IMR-90 (cell line): ENCODE measurements around the gene TGFBI. TPM values are rescaled to one million over a fixed set of nuclear protein-coding genes. Genes with fewer than 3 reads are reported as not detected.

ENCODE experiments used
- ATAC-seq: fragments of 200-7000 bp; cut with Tn5 transposase; 2 replicates; pipeline ENCODE4 v1.9.1; 2020; ENCODE audit warnings: low read depth, mild to moderate bottlenecking, moderate library complexity
- BruUV-seq: library from RNA; stranded (reverse); fragments of 400-500 nt; replicated peaks from 2 replicates; lab custom pipeline; 2021; lab: Mats Ljungman, UMichigan
- CTCF ChIA-PET: fragments of 300-600 bp; formaldehyde crosslinking; extraction: SDS; loops from one replicate; lab custom pipeline; 2021; ENCODE audit warnings: antibody characterized with exemption; lab: Yijun Ruan, JAX
- POLR2A ChIA-PET: fragments of 300-600 bp; sonication (Branson Sonifier 250); formaldehyde crosslinking; loops from one replicate; lab custom pipeline; 2022; ENCODE audit warnings: antibody characterized with exemption; ENCODE audit not compliant: unreplicated experiment; lab: Charles Lee
- DNase-seq: peaks from one replicate; pipeline ENCODE4 v3.0.0; 2013
- H2AFZ ChIP-seq: replicated peaks from 2 replicates; pipeline ENCODE3; 2013; ENCODE audit warnings: low read length, mild to moderate bottlenecking; ENCODE audit not compliant: poor library complexity
- H2AK5ac ChIP-seq: 2 replicates; pipeline ENCODE4 v1.6.1; 2013; ENCODE audit warnings: low read depth, low read length, inconsistent platforms
- H2AK9ac ChIP-seq: replicated peaks from 2 replicates; pipeline ENCODE3; 2013; ENCODE audit warnings: mild to moderate bottlenecking, low read depth, low read length, moderate library complexity; ENCODE audit not compliant: poor library complexity
- H2BK120ac ChIP-seq: 2 replicates; pipeline ENCODE4 v1.6.1; 2013; ENCODE audit warnings: low read depth, low read length, inconsistent platforms
- H2BK15ac ChIP-seq: 3 replicates; pipeline ENCODE4 v1.6.1; 2013; ENCODE audit warnings: low read depth, low read length, inconsistent platforms
- H2BK20ac ChIP-seq: 2 replicates; pipeline ENCODE4 v1.6.1; 2013; ENCODE audit warnings: low read depth, mild to moderate bottlenecking, inconsistent platforms, low read length, moderate library complexity
- H2BK5ac ChIP-seq: 2 replicates; pipeline ENCODE4 v1.6.1; 2013; ENCODE audit warnings: mild to moderate bottlenecking, low read depth, low read length, inconsistent platforms; ENCODE audit not compliant: poor library complexity, severe bottlenecking
- H3K14ac ChIP-seq: replicated peaks from 2 replicates; pipeline ENCODE4 v1.6.1; 2013; ENCODE audit warnings: low read depth, low read length, inconsistent platforms
- H3K18ac ChIP-seq: 2 replicates; pipeline ENCODE4 v1.6.1; 2013; ENCODE audit warnings: low read depth, low read length, control low read depth
- H3K23ac ChIP-seq: 2 replicates; pipeline ENCODE4 v1.6.1; 2013; ENCODE audit warnings: low read depth, low read length, inconsistent platforms
- H3K27ac ChIP-seq: 2 replicates; pipeline ENCODE4 v1.5.1; 2013; ENCODE audit warnings: mild to moderate bottlenecking, control low read depth, low read length; ENCODE audit not compliant: insufficient read depth
- H3K27me3 ChIP-seq: 2 replicates; pipeline ENCODE4 v1.6.1; 2013; ENCODE audit warnings: low read length; ENCODE audit not compliant: control insufficient read depth, insufficient read depth
- H3K36me3 ChIP-seq: 2 replicates; pipeline ENCODE4 v1.6.1; 2013; ENCODE audit warnings: low read length, mixed read lengths; ENCODE audit not compliant: control insufficient read depth, insufficient read depth
- H3K4ac ChIP-seq: 2 replicates; pipeline ENCODE4 v1.6.1; 2013; ENCODE audit warnings: low read depth, low read length, inconsistent platforms
- H3K4me1 ChIP-seq: 2 replicates; pipeline ENCODE4 v1.6.1; 2013; ENCODE audit warnings: low read length, mixed read lengths; ENCODE audit not compliant: control insufficient read depth, insufficient read depth
- H3K4me2 ChIP-seq: 2 replicates; pipeline ENCODE4 v1.6.1; 2013; ENCODE audit warnings: low read depth, mild to moderate bottlenecking, control low read depth, low read length, moderate library complexity
- H3K4me3 ChIP-seq: 2 replicates; pipeline ENCODE4 v1.5.1; 2013; ENCODE audit warnings: low read depth, mild to moderate bottlenecking, control low read depth, low read length, moderate library complexity; ENCODE audit not compliant: insufficient read depth
- H3K56ac ChIP-seq: 2 replicates; pipeline ENCODE4 v1.6.1; 2013; ENCODE audit warnings: low read length, inconsistent platforms; ENCODE audit not compliant: insufficient read depth; ENCODE audit errors: extremely low read depth
- H3K79me1 ChIP-seq, 2 experiments: 2 replicates each; pipeline ENCODE4 v1.6.1; 2013; ENCODE audit warnings: low read length in 2 of 2, inconsistent platforms in 1 of 2, low read depth in 1 of 2
- H3K9ac ChIP-seq: 2 replicates; pipeline ENCODE4 v1.6.1; 2013; ENCODE audit warnings: low read depth, low read length, control low read depth
- H3K9me1 ChIP-seq: 2 replicates; pipeline ENCODE4 v1.6.1; 2013; ENCODE audit warnings: low read length, inconsistent platforms; ENCODE audit not compliant: insufficient read depth
- H3K9me3 ChIP-seq: 2 replicates; pipeline ENCODE4 v1.6.1; 2013; ENCODE audit warnings: low read length; ENCODE audit not compliant: control insufficient read depth, insufficient read depth
- H4K20me1 ChIP-seq: 2 replicates; pipeline ENCODE4 v1.6.1; 2013; ENCODE audit warnings: low read length, inconsistent platforms; ENCODE audit not compliant: insufficient read depth
- H4K5ac ChIP-seq: 2 replicates; pipeline ENCODE4 v1.6.1; 2013; ENCODE audit warnings: mild to moderate bottlenecking, low read depth, low read length, control low read depth
- H4K8ac ChIP-seq, 2 experiments: 2 replicates each; pipeline ENCODE4 v1.6.1; 2013; ENCODE audit warnings: low read depth in 2 of 2, low read length in 2 of 2, control low read depth in 1 of 2, inconsistent platforms in 1 of 2
- H4K91ac ChIP-seq: 2 replicates; pipeline ENCODE4 v1.6.1; 2013; ENCODE audit warnings: low read depth, low read length, inconsistent platforms; ENCODE audit not compliant: insufficient read depth
- BHLHE40 ChIP-seq: fragments of 150-350 bp; IDR thresholded peaks from 2 replicates; pipeline ENCODE4 v1.6.1; 2016; ENCODE audit warnings: mild to moderate bottlenecking, low read depth, low read length
- MAFK ChIP-seq: IDR thresholded peaks from 2 replicates; pipeline ENCODE4 v1.6.1; 2012; ENCODE audit warnings: low read depth, low read length, improper control_type of control experiment
- MAZ ChIP-seq: IDR thresholded peaks from 2 replicates; pipeline ENCODE4 v1.6.1; 2012; ENCODE audit warnings: low read depth, mild to moderate bottlenecking, low read length, improper control_type of control experiment, moderate library complexity, borderline replicate concordance
- NFE2L2 ChIP-seq: fragments of 150-350 bp; IDR thresholded peaks from 2 replicates; pipeline ENCODE4 v1.6.1; 2016; ENCODE audit warnings: low read depth, mild to moderate bottlenecking, low read length
- WGBS, 2 experiments: methylation state at CpG; one replicate each; pipeline versions ENCODE4 v1.1.5 to v1.1.7; 2013; ENCODE audit warnings: missing lambda C conversion rate in 2 of 2; ENCODE audit not compliant: insufficient read length in 1 of 2; ENCODE audit errors: extremely low coverage in 2 of 2; 5-methylcytosine and 5-hydroxymethylcytosine counted together
- dilution Hi-C: fragments of 300-500 bp; cut with HindIII; formaldehyde crosslinking; loops from one replicate; pipeline ENCODE4 v1.14.3; 2018; ENCODE audit warnings: low sequenced_read_pairs; ENCODE audit not compliant: unreplicated experiment
- in situ Hi-C: fragments of 300-500 bp; cut with MboI; formaldehyde crosslinking; loops from 3 replicates; pipeline ENCODE4 v1.14.3; 2019; ENCODE audit warnings: low sequenced_read_pairs, inconsistent platforms, mixed read lengths
- intact Hi-C: fragments of 100-400 bp; cut with micrococcal nuclease; formaldehyde crosslinking; loops from 2 replicates; pipeline ENCODE4 v1.10.0; 2022
- polyA plus RNA-seq, 3 experiments: library from polyadenylated mRNA; depleted of rRNA; stranded (reverse); fragments of >200 nt; gene quantifications; 2 replicates each; pipeline ENCODE4 v1.2.3, GENCODE V29; 2012; ENCODE audit warnings: low replicate concordance in 1 of 3
- total RNA-seq: library from RNA; depleted of rRNA; stranded (reverse); fragments of >200 nt; gene quantifications from 2 replicates; pipeline ENCODE4 v1.2.3, GENCODE V29; 2012

Gene TGFBI
- total and polyA plus RNA-seq, 2 of the 4 experiments (the other 2 are of a cell fraction), result 618 to 1,551 TPM

DNA sequence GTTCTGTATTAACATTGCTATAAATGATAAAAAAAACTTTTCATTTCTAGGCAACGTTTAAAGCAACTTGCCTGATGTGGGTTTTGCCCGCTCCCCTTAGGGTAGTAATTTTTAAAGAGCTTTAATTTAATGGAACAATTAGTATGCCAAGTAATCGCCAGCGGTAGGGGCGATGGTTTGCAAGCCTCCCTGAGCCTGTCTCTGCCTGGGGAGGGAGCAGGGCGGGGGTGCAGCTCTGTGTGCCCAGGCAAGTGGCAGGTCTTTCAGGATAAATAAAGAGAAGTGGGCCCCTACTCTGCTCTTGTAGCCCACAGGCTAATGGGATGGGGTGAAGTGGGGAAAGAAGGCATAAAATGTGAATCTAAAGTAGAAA lies 13.8 kb upstream of the TGFBI start:
- intact Hi-C loops, result loop anchor here (5.0 kb wide), 1 partner anchor 128 kb away; no protein-coding TSS in a partner anchor
- ATAC-seq, result no peak

More for the DNA sequence above, 13.8 kb upstream of the TGFBI start:
- Histone ChIP-seq H3K9ac (no peak overlapping the region), H3K18ac (peak overlapping the region; percentile 63), H2AK9ac (no peak overlapping the region), H2BK120ac (peak overlapping the region; percentile 78), H2BK5ac (peak overlapping the region; percentile 38), H3K9me3 (no peaks in the 10 kb centered on the region), H3K27me3 (no peaks in the 10 kb centered on the region), H3K27ac (no peak overlapping the region), H3K4me2 (no peak overlapping the region), H2BK15ac (peak overlapping the region; percentile 70; the same call in 2 of the 3 replicates), H3K4me1 (peaks cover 35% of the 10 kb centered on the region), H3K9me1 (peaks cover 26% of the 10 kb centered on the region), H3K36me3 (no peaks in the 10 kb centered on the region), H2BK20ac (peak overlapping the region; percentile 91), H4K20me1 (no peaks in the 10 kb centered on the region), H3K23ac (no peak overlapping the region), H4K8ac (no peak overlapping the region; a peak in 1 of 4 replicates), H2AK5ac (peak overlapping the region; percentile 87), H2AFZ (no peak overlapping the region), H4K5ac (no peak overlapping the region), H3K14ac (peak overlapping the region; percentile 91), H3K79me1 (peaks cover 0 to 15% of the 10 kb centered on the region in 2 experiments; a peak in 2 of 4 replicates), H3K4me3 (no peak overlapping the region), H4K91ac (no peak overlapping the region), H3K56ac (no peak overlapping the region), H3K4ac (peak overlapping the region; percentile 65)
- WGBS, 2 experiments, result 85% methylated on average over 2 of the region's 6 CpGs; no CpG with 5 or more reads in 1 of the 2 experiments
- in situ Hi-C loops (no loop called here), dilution Hi-C loops (no loop called here)
- ChIA-PET POLR2A (no interaction called here), CTCF (interaction anchor here (0.5 kb wide), 1 partner anchor 1492 kb away, joined by 4 read pairs; no protein-coding TSS in a partner anchor)
- TF ChIP-seq MAZ (no peak), BHLHE40 (no peak), NFE2L2 (no peak), MAFK (no peak)
- no peak for DNase-seq
- BruUV-seq, result no TSS peak
